GM12872 (cell line): Measurements from ENCODE around the gene WWC1.

ENCODE experiments used
- CTCF ChIP-seq: IDR thresholded peaks from 3 replicates; pipeline ENCODE4 v1.5.1; 2011; ENCODE audit warnings: low read depth, mild to moderate bottlenecking, low read length, moderate library complexity; ENCODE audit not compliant: insufficient read depth

WWC1 gene

GRCh38 chr5:168427224-168427623, 135.8 kb downstream of the WWC1 start:
- no peak for TF ChIP-seq CTCF

- no peak for TF ChIP-seq CTCF
These were observed 137.1 kb downstream of the WWC1 start for GRCh38 chr5:168428552-168428951.

- no peak for TF ChIP-seq CTCF
These were observed 138.9 kb downstream of the WWC1 start for GRCh38 chr5:168430296-168430695.

GRCh38 chr5:168432903-168433302, 141.5 kb downstream of the WWC1 start:
- TF ChIP-seq CTCF = no peak

GRCh38 chr5:168434001-168434400, 142.6 kb downstream of the WWC1 start:
- no peak for TF ChIP-seq CTCF

GRCh38 chr5:168434746-168435321, 143.4 kb downstream of the WWC1 start:
- TF ChIP-seq CTCF = no peak

- no peak for TF ChIP-seq CTCF
These were observed 146.9 kb downstream of the WWC1 start for GRCh38 chr5:168438349-168438748.
